GM21723 (cell line): ENCODE results near the gene TRIP11.

ENCODE experiments used
- ATAC-seq: cut with Tn5 transposase; IDR thresholded peaks from one replicate; pipeline ENCODE4 v1.9.1; 2021; ENCODE audit warnings: mild to moderate bottlenecking, moderate library complexity; ENCODE audit not compliant: unreplicated experiment

Gene TRIP11

GRCh38 chr14:91926131-91926890, 113.5 kb downstream of the TRIP11 start:
- ATAC-seq = no peak

GRCh38 chr14:91925727-91926121, 114.1 kb downstream of the TRIP11 start:
- ATAC-seq = no peak

DNA sequence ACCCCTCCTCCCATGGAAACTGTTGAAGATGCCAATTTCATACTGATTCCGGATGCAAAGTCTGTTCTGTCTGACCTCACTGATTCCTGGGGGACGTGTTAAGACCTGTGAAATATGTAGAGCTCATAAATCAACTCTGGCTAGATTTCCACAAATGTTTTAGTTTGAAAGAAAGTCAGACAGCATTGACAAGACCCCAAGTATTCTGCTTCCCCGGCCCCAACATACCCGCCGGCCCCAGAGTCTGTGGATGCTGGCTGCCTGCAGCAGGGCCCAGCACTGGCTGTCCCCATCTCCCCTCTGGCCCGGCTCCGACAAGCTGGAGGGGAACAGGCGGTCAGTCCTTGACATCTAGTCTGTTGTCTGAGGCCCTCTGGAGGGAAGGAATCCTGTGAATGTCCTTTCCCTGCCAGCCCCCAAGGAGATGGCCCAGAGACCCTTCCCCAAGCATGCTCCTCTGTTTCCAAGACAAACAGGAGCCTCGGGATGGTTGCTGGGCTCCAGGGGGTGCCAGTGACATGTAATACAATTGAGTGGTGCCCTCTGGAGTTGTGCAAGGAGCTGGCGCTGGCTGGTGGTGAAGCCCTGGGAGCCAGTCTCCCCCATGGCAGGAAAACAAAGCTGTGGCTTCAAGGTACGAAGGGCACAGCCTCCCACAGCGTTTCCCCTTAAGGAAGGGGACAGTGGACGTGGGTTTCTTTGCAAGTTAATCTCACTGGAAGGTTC, 114.7 kb downstream of the TRIP11 start:
- no peak for ATAC-seq

DNA sequence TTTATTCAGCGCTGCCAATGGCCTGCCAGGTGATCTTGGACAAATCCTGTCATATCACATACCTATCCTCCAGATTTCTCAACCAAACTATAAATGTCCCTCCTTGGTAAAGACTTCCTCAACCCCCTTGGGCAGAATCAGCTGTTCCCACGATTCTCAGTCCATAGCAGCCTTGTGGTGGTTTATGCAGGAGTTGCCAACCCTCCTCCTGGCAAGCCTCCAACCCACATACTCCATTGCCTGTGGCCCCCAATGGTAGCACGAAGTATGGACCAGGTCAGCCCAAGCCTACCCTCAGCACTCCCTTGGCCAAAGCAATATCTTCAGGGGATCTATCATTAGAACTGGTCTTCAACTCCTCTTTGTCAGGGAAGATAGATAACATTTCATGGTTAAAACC, 119.3 kb downstream of the TRIP11 start:
- no peak for ATAC-seq

DNA sequence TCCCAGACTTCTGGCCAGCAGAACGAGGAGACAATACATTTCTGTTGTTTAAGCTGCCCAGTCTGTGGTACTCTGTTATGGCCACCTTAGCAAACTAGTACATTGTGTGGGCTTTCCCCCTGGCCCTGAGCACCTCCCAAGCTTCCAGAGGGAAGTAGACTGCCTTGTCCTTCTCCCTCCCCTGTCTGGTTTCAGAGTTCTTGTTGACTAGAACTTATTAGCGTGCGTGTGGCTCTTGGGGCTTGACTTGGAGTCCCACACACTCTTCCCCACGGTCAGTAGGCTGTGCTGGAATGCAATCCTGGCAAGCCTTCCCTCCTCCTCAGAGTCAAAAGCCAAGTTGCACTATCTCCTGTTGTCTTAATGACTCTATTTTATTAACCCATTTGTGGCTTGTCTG, 120.0 kb downstream of the TRIP11 start:
- ATAC-seq = no peak

GRCh38 chr14:91918186-91918883, 121.5 kb downstream of the TRIP11 start:
- no peak for ATAC-seq
